Stimulated activated CD8-positive, alpha-beta memory T cell treated with anti-CD3 and anti-CD28 coated beads, Interleukin-15, amount 100 ng/mL, for 4 hours (primary cell): ENCODE data around the gene GSKIP.
A peak's percentile ranks its signal among the peaks of the same experiment; 100 is the strongest.
"Not testable (repeated sequence)": the region's sequence is repeated elsewhere in the genome, so short reads cannot be mapped to it uniquely, and the experiment has no call there.

Experiments
- DNase-seq, 2 donors: peaks; one replicate each; pipeline ENCODE4 v3.0.0-alpha.2; 2020; ENCODE audit warnings: low read depth in 2 of 2

Gene GSKIP, protein sequence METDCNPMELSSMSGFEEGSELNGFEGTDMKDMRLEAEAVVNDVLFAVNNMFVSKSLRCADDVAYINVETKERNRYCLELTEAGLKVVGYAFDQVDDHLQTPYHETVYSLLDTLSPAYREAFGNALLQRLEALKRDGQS

GRCh38 chr14:96362965-96363750 lies at the start of gene GSKIP, which contains the start of gene ATG2B:
TSS of gene GSKIP (plus strand) at chr14:96363526. CDS start at chr14:96382248, 18,722 bp downstream.
TSS of gene ATG2B (minus strand) at chr14:96363341. CDS start at chr14:96362976, 365 bp downstream.
- peak; percentile 91 to 95 for DNase-seq

- no peak for DNase-seq
Observed at GRCh38 chr14:96316087-96316486, 47.2 kb upstream of the GSKIP start.

GRCh38 chr14:96318836-96319235 lies 44.5 kb upstream of the GSKIP start:
- no peak for DNase-seq

DNA sequence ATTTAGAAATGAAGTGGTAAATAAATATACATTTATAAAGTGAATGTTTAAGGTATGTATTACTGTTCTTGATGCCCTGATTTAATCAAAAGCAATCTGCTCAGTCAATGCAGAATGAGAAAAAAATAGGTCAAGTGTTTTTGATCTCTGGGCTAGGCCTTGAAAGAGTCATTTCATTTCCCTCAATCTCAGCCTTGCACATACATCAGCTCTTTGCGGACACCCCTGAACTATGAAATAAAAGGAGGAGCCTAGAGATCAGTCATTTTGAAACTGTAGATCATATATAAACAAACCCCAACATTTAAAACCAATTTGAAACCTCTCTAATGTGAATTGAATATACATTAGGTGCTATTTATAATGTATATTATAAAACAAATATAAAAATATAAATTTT lies 42.7 kb upstream of the GSKIP start:
- no peak for DNase-seq

DNA sequence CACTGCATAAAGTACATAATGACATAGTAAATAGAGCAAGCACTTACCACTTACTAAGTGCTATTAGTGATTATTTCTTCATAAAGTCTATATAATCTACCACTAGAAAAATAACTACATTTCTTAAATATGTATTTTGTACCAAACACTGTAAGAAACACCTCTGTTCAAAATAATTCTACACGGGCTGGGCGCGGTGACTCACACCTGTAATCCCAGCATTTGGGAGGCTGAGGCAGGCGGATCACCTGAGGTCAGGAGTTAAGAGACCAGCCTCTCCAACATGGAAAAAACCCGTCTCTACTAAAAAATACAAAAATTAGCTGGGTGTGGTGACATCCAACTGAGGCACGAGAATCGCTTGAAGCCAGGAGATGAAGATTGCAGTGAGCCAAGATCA lies 39.1 kb upstream of the GSKIP start:
- DNase-seq, result no peak

GRCh38 chr14:96338551-96338950 lies 24.8 kb upstream of the GSKIP start:
- DNase-seq, result no peak

DNA sequence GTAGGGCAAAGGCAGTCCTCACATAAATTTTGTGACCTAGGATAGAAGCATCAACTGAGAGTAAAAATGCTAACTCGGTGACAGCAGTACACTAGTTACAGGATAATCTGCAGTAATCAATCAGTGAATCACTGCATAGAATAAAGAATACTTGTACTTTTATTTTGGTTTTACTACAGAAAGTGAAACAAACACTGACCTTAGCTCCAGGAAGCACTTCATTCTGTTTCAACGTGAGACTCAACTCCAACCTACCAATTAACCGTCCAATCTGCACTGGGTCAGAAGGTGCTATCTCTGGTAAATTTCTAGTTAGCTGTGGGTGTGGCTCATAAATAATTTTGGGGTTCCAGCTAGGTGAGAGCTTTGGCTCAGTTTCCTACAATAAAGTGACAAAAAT lies 22.0 kb upstream of the GSKIP start:
- no peak for DNase-seq

DNA sequence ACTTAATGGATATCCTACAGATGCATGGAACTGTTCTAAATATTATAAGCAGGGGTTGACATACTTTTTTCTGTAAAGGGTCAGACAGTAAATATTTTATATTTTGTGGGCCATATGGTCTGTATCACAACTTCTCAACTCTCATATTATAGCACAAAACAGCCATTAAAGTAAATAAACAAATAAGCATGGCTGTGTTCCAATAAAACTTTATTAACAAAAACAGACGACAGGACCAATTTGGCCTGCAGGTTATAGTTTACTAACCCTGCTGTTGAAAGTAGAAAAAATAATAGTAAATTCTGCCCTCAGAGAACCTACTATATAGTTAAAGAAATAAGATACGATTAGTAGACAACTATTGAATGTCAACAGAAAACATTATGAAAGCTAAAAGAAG lies 17.7 kb upstream of the GSKIP start:
- DNase-seq, result no peak

GRCh38 chr14:96347957-96348356 lies 15.4 kb upstream of the GSKIP start:
- not testable (repeated sequence) for DNase-seq

DNA sequence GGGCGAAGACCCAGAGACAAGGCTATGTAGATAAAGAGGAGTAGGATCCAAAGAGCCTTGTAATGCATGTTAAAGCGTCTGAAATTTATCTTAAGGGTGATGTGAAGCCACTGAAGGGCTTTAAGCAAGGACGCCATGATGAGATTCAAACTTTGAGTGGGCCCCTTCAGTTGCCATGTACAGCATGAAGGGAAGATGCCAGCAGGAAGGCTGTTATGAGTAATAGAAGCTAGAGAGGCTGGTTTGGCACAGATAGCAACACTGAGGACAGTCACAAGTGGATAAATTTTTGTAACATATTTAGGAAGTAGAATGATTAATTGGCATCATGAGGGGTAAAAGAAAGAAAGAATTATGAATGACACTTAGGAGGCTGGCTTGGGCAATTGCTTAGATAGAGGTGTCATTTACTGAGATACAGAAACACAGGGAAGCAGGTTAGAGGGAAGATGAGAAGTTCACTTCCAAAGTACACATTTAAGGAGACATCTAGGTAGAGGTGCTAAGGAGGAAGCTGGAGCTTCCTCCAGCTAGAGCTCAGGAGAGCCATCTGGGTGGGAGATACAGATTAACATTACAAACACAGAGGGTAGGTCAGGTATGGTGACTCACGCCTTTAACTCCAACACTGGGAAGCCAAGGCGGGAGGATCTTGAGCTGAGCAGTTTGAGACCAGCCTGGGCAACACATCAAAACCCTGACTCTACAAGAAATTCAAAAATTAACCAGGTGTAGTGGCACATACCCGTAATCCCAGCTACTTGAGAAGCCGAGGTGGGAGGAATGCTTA lies 13.8 kb upstream of the GSKIP start:
- no peak for DNase-seq

DNA sequence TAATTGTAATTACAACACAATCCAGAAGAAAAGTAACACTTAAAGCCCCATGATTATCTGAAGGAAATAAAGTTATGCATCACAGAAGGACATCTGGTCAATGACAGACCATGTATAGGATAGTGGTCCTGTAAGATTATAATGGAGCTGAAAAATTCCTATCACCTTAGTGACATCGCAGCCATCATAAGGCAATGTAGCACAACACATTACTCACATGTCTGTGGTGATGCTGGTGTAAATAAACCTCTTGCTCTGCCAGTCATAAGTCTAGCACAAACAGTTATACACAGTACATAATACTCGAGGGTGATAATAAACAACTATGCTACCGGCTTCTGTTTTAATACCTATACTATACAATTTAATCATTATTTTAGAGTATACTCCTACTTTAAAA lies 11.3 kb upstream of the GSKIP start:
- DNase-seq, result no peak

- DNase-seq, result no peak
Observed at GRCh38 chr14:96352708-96353107, 10.6 kb upstream of the GSKIP start.

GRCh38 chr14:96354246-96354645 lies 9.1 kb upstream of the GSKIP start:
- DNase-seq, result no peak

DNA sequence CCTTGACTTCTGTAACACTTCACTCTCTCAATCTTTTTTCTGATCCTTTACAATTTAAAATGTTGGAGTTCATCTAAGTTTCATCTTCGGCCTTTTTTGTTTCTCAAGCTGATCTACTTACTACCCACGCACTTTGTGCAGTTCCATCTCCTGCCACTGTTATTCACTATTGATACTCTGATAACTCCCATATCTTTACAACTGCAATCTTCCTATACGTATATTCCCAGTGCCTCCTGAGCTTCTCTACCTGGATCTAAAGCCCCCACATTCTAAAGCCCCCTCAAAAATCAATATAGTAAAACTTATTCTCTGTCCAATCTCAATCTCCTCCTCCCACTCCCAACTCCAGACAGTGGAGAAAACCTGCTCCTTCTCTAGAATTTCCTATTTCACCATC lies 6.1 kb upstream of the GSKIP start:
- DNase-seq, result no peak

GRCh38 chr14:96359959-96360358 lies 3.4 kb upstream of the GSKIP start:
- DNase-seq, result no peak

- DNase-seq, result peak in 1 of 2 donors; percentile 24
Observed at GRCh38 chr14:96362071-96362964, 1.0 kb upstream of the GSKIP start.

DNA sequence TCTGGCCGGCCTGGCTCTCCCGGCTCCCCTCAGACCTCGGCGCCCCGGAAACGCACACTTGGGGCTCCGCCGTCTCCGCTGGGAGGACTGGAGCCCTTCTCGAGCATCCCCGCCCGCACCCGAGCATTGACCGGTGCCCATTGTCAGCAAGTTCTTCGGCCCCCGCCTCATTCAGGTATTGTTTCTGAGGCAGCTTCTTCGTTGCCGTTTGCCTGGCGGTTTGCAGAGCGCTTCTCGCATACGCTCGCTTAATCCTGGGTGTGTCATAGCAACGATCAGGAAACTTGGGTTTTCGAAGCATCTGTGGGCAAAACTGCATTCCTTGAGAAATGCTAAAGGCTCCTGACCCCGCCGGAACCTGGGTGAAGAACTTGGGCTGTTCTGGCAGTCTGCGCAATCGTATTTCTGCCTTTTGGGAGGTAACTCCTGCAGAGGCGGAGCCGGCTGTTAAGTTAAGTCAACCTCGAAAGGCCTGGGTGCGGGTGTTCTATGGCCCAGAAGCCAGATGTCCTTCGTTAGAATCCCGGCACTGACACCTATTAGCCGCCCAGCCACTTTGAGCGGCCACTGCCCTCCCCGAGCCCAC lies 518 bp downstream of the GSKIP start:
- DNase-seq, result peak in 1 of 2 donors; percentile 5

- DNase-seq, result no peak
Observed at GRCh38 chr14:96364962-96365361, 1.6 kb downstream of the GSKIP start.

- DNase-seq, result no peak
Observed at GRCh38 chr14:96368534-96368933, 5.2 kb downstream of the GSKIP start.

GRCh38 chr14:96370528-96370927 lies 7.2 kb downstream of the GSKIP start:
- no peak for DNase-seq

GRCh38 chr14:96373538-96373937 lies 10.2 kb downstream of the GSKIP start:
- no peak for DNase-seq
